ENCODE results near the gene FAM114A1.
"Not testable (repeated sequence)": the region's sequence is repeated elsewhere in the genome, so short reads cannot be mapped to it uniquely, and the experiment has no call there.

FAM114A1 gene

GRCh38 chr4:38979511-38980230, 112.1 kb downstream of the FAM114A1 start:
- no peak for DNase-seq

- no peak for DNase-seq
These were observed 113.5 kb downstream of the FAM114A1 start for GRCh38 chr4:38980903-38981676.

- DNase-seq, result no peak
These were observed 114.9 kb downstream of the FAM114A1 start for GRCh38 chr4:38982361-38983095.

GRCh38 chr4:38983291-38983690, 115.7 kb downstream of the FAM114A1 start:
- no peak for DNase-seq

GRCh38 chr4:38983787-38984598, 116.4 kb downstream of the FAM114A1 start:
- DNase-seq, result no peak

- DNase-seq, result no peak
These were observed 117.9 kb downstream of the FAM114A1 start for GRCh38 chr4:38985410-38986100.

- DNase-seq, result no peak
These were observed 119.9 kb downstream of the FAM114A1 start for GRCh38 chr4:38987491-38987890.

- DNase-seq, result not testable (repeated sequence)
These were observed 120.7 kb downstream of the FAM114A1 start for GRCh38 chr4:38988353-38988752.

- DNase-seq, result no peak
These were observed 121.9 kb downstream of the FAM114A1 start for GRCh38 chr4:38989487-38989886.

- no peak for DNase-seq
These were observed 122.6 kb downstream of the FAM114A1 start for GRCh38 chr4:38990241-38990640.

- no peak for DNase-seq
These were observed 126.1 kb downstream of the FAM114A1 start for GRCh38 chr4:38993683-38994082.

GRCh38 chr4:38994135-38994534, 126.5 kb downstream of the FAM114A1 start:
- no peak for DNase-seq

All from stimulated activated CD4-positive, alpha-beta T cell treated with anti-CD3 and anti-CD28 coated beads, Interleukin-2, amount 100 ng/mL, for 24 hours (primary cell).